DOHH2 (cell line): ENCODE data around the gene RBM15B.

Experiments used
- EZH2phosphoT487 ChIP-seq: fragments of 200-600 bp; sonication (generic); IDR thresholded peaks from 2 replicates; pipeline ENCODE4 v1.6.1; 2017; ENCODE audit warnings: borderline replicate concordance, mild to moderate bottlenecking, antibody characterized with exemption, low read length, moderate library complexity, mixed read lengths
- TF ChIP-seq, protein P1 (sequence below): fragments of 200-600 bp; sonication (generic); IDR thresholded peaks from one replicate; pipeline ENCODE4 v1.5.1; 2014; ENCODE audit warnings: antibody characterized with exemption, mild to moderate bottlenecking, low read depth, low read length; ENCODE audit not compliant: poor library complexity, severe bottlenecking

- TF ChIP-seq, protein P1, sequence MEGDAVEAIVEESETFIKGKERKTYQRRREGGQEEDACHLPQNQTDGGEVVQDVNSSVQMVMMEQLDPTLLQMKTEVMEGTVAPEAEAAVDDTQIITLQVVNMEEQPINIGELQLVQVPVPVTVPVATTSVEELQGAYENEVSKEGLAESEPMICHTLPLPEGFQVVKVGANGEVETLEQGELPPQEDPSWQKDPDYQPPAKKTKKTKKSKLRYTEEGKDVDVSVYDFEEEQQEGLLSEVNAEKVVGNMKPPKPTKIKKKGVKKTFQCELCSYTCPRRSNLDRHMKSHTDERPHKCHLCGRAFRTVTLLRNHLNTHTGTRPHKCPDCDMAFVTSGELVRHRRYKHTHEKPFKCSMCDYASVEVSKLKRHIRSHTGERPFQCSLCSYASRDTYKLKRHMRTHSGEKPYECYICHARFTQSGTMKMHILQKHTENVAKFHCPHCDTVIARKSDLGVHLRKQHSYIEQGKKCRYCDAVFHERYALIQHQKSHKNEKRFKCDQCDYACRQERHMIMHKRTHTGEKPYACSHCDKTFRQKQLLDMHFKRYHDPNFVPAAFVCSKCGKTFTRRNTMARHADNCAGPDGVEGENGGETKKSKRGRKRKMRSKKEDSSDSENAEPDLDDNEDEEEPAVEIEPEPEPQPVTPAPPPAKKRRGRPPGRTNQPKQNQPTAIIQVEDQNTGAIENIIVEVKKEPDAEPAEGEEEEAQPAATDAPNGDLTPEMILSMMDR: no peak
- no peak for TF ChIP-seq EZH2phosphoT487
Observed at GRCh38 chr3:51362476-51362875, 28.6 kb upstream of the RBM15B start.
